Glomerular endothelial cell (primary cell): ENCODE data around the gene TECTA. TPM values are rescaled to one million over a fixed set of nuclear protein-coding genes. Genes with fewer than 3 reads are reported as not detected.

Source experiments
- DNase-seq: peaks from one replicate; pipeline ENCODE4 v3.0.0-alpha.2; 2011; ENCODE audit warnings: low read depth, low spot score; ENCODE audit errors: extremely low read depth
- total RNA-seq: library from RNA; depleted of rRNA; stranded (reverse); fragments of >200 nt; gene quantifications from 2 replicates; pipeline ENCODE4 v1.2.3, GENCODE V29; 2015

The TECTA gene
- total RNA-seq, 1 donor from 2014 or later, result 0.64 TPM

GRCh38 chr11:121127809-121128208, 26.8 kb downstream of the TECTA start:
- no peak for DNase-seq

- DNase-seq, result no peak
These were observed 28.6 kb downstream of the TECTA start for GRCh38 chr11:121129362-121130340.

GRCh38 chr11:121131656-121132055, 30.6 kb downstream of the TECTA start:
- DNase-seq, result no peak

- DNase-seq, result no peak
These were observed 31.4 kb downstream of the TECTA start for GRCh38 chr11:121132211-121132976.

- DNase-seq, result no peak
These were observed 33.8 kb downstream of the TECTA start for GRCh38 chr11:121134741-121135312.

GRCh38 chr11:121137005-121137404, 36.0 kb downstream of the TECTA start:
- DNase-seq, result no peak

GRCh38 chr11:121138259-121138658, 37.2 kb downstream of the TECTA start:
- DNase-seq, result no peak

- DNase-seq, result no peak
These were observed 39.3 kb downstream of the TECTA start for GRCh38 chr11:121140369-121140768.

- DNase-seq, result no peak
These were observed 40.0 kb downstream of the TECTA start for GRCh38 chr11:121141066-121141465.

GRCh38 chr11:121143921-121144320, 42.9 kb downstream of the TECTA start:
- DNase-seq, result no peak

- no peak for DNase-seq
These were observed 43.7 kb downstream of the TECTA start for GRCh38 chr11:121144723-121145122.

- DNase-seq, result no peak
These were observed 44.8 kb downstream of the TECTA start for GRCh38 chr11:121145826-121146225.

- no peak for DNase-seq
These were observed 48.1 kb downstream of the TECTA start for GRCh38 chr11:121149116-121149515.

- DNase-seq, result no peak
These were observed 50.2 kb downstream of the TECTA start for GRCh38 chr11:121151207-121151688.

GRCh38 chr11:121152764-121153163, 51.7 kb downstream of the TECTA start:
- no peak for DNase-seq

- DNase-seq, result no peak
These were observed 52.4 kb downstream of the TECTA start for GRCh38 chr11:121153472-121153871.

GRCh38 chr11:121154486-121155314, 53.7 kb downstream of the TECTA start:
- no peak for DNase-seq

- DNase-seq, result no peak
These were observed 56.7 kb downstream of the TECTA start for GRCh38 chr11:121157756-121158155.

- DNase-seq, result no peak
These were observed 58.7 kb downstream of the TECTA start for GRCh38 chr11:121159741-121160140.

- no peak for DNase-seq
These were observed 60.4 kb downstream of the TECTA start for GRCh38 chr11:121161349-121161917.
